Activated CD4-positive, alpha-beta T cell treated with anti-CD3 and anti-CD28 coated beads, Interleukin-10, Interleukin-2, amounts not matched to agents 100 ng/mL and 50 ng/mL, durations not matched to agents 16 hours and 8 hours (primary cell): ENCODE measurements around the gene HOXA13.
A peak's percentile ranks its signal among the peaks of the same experiment; 100 is the strongest.

ENCODE experiments used
- DNase-seq: peaks from one replicate; pipeline ENCODE4 v3.0.0-alpha.2; 2020

The HOXA13 gene

GRCh38 chr7:27157702-27158431, 42.0 kb downstream of the HOXA13 start:
- no peak for DNase-seq

- no peak for DNase-seq
These were observed 42.8 kb downstream of the HOXA13 start for GRCh38 chr7:27156916-27157701.

GRCh38 chr7:27156508-27156898, 43.4 kb downstream of the HOXA13 start, which contains the start of gene HOXA7:
HOXA7 (minus strand) TSS chr7:27156675; CDS start chr7:27156545, 130 bp downstream.
- no peak for DNase-seq

GRCh38 chr7:27155816-27156507, 43.9 kb downstream of the HOXA13 start:
- DNase-seq: no peak

GRCh38 chr7:27154901-27155815, 44.7 kb downstream of the HOXA13 start:
- no peak for DNase-seq

GRCh38 chr7:27154369-27154768, 45.5 kb downstream of the HOXA13 start:
- no peak for DNase-seq

- no peak for DNase-seq
These were observed 46.4 kb downstream of the HOXA13 start for GRCh38 chr7:27153526-27153925.

- no peak for DNase-seq
These were observed 47.0 kb downstream of the HOXA13 start for GRCh38 chr7:27152816-27153442.

GRCh38 chr7:27151931-27152815, 47.7 kb downstream of the HOXA13 start, which contains the start of gene HOXA3:
HOXA3 (minus strand) TSS chr7:27152583; CDS start chr7:27110640, 41,943 bp downstream.
- DNase-seq: no peak

- DNase-seq: no peak
These were observed 48.5 kb downstream of the HOXA13 start for GRCh38 chr7:27151341-27151930.

GRCh38 chr7:27150568-27151340, 49.1 kb downstream of the HOXA13 start:
- peak; percentile 71 for DNase-seq

- no peak for DNase-seq
These were observed 49.9 kb downstream of the HOXA13 start for GRCh38 chr7:27149842-27150567.

GRCh38 chr7:27148756-27149641, 50.9 kb downstream of the HOXA13 start:
- no peak for DNase-seq

- no peak for DNase-seq
These were observed 51.7 kb downstream of the HOXA13 start for GRCh38 chr7:27148031-27148755.

- no peak for DNase-seq
These were observed 52.5 kb downstream of the HOXA13 start, which contains the start of gene HOXA6 for GRCh38 chr7:27147199-27148030. HOXA6 (minus strand) TSS chr7:27147774; CDS start chr7:27147749, 25 bp downstream.
